Lower lobe of right lung (tissue), 2 donors: Measurements from ENCODE around the gene MMP17. TPM values are rescaled to one million over a fixed set of nuclear protein-coding genes. Genes with fewer than 3 reads are reported as not detected.

ENCODE experiments used
- ATAC-seq, 2 donors: fragments of 200-7000 bp; cut with Tn5 transposase; one replicate each; pipeline ENCODE4 v1.9.1; 2020 to 2022; ENCODE audit warnings: mild to moderate bottlenecking in 2 of 2, moderate library complexity in 2 of 2
- DNase-seq: peaks from one replicate; pipeline ENCODE4 v3.0.0-alpha.2; 2020
- H3K27ac ChIP-seq: fragments of 200-600 bp; one replicate; pipeline ENCODE4 v1.8.0; 2022
- H3K27me3 ChIP-seq: fragments of 200-600 bp; one replicate; pipeline ENCODE4 v1.8.0; 2022; ENCODE audit warnings: low read depth
- H3K36me3 ChIP-seq: fragments of 200-600 bp; one replicate; pipeline ENCODE4 v1.8.0; 2022; ENCODE audit warnings: mild to moderate bottlenecking
- H3K4me1 ChIP-seq: fragments of 200-600 bp; one replicate; pipeline ENCODE4 v1.8.0; 2022
- H3K4me3 ChIP-seq: fragments of 200-600 bp; one replicate; pipeline ENCODE4 v1.8.0; 2022; ENCODE audit warnings: mild to moderate bottlenecking
- H3K9me3 ChIP-seq: fragments of 200-600 bp; one replicate; pipeline ENCODE4 v1.8.0; 2022
- CTCF ChIP-seq: fragments of 200-600 bp; IDR thresholded peaks from one replicate; pipeline ENCODE4 v1.8.0; 2022; ENCODE audit warnings: antibody characterized with exemption, mild to moderate bottlenecking
- intact Hi-C: fragments of 100-400 bp; cut with DNase I; formaldehyde crosslinking; loops from one replicate; pipeline ENCODE4 v1.11.0; 2022
- total RNA-seq: library from RNA; stranded (reverse); fragmentation: NEBNext Ultra II Directional; extraction: Animal tissue kit (Norgen Biotek cat#: 25700); gene quantifications from one replicate; pipeline ENCODE4 v1.2.1, GENCODE V29; 2021
- donor health status: DM: no; HTN: yes; CAD: no; lungs with severe emphysema.

MMP17 gene
- total RNA-seq, 1 donor from 2014 or later: 2.5 TPM

- no peaks in the 10 kb centered on the region for H3K9me3 ChIP-seq
- DNase-seq: no peak
- intact Hi-C loops: no loop called here
- no peak overlapping the region for H3K27ac ChIP-seq
- no peaks in the 10 kb centered on the region for H3K36me3 ChIP-seq
- no peak for ATAC-seq
- peaks cover 22% of the 10 kb centered on the region for H3K27me3 ChIP-seq
- no peaks in the 10 kb centered on the region for H3K4me1 ChIP-seq
- TF ChIP-seq CTCF: no peak
- no peak overlapping the region for H3K4me3 ChIP-seq
Observed at GRCh38 chr12:131849700-131850553, 21.7 kb downstream of the MMP17 start.

- H3K27me3 ChIP-seq: peaks cover 32% of the 10 kb centered on the region
- H3K36me3 ChIP-seq: no peaks in the 10 kb centered on the region
- intact Hi-C loops: no loop called here
- no peaks in the 10 kb centered on the region for H3K9me3 ChIP-seq
- no peaks in the 10 kb centered on the region for H3K4me1 ChIP-seq
- no peak for ATAC-seq
- H3K4me3 ChIP-seq: no peak overlapping the region
- DNase-seq: no peak
- no peak overlapping the region for H3K27ac ChIP-seq
- TF ChIP-seq CTCF: no peak
Observed at GRCh38 chr12:131850856-131851559, 22.8 kb downstream of the MMP17 start.

- Histone ChIP-seq H3K4me3 (no peak overlapping the region), H3K27me3 (peaks cover 33% of the 10 kb centered on the region), H3K36me3 (no peaks in the 10 kb centered on the region), H3K9me3 (no peaks in the 10 kb centered on the region), H3K27ac (no peak overlapping the region), H3K4me1 (no peaks in the 10 kb centered on the region)
- no peak for TF ChIP-seq CTCF
- DNase-seq: no peak
- intact Hi-C loops: no loop called here
- ATAC-seq: no peak
Observed at GRCh38 chr12:131851741-131852550, 23.8 kb downstream of the MMP17 start.

GRCh38 chr12:131852551-131853299, 24.5 kb downstream of the MMP17 start:
- Histone ChIP-seq H3K27me3 (peaks cover 33% of the 10 kb centered on the region), H3K4me1 (no peaks in the 10 kb centered on the region), H3K9me3 (no peaks in the 10 kb centered on the region), H3K36me3 (no peaks in the 10 kb centered on the region), H3K4me3 (no peak overlapping the region), H3K27ac (no peak overlapping the region)
- TF ChIP-seq CTCF: no peak
- DNase-seq (no peak), ATAC-seq (no peak)
- intact Hi-C loops: no loop called here
